Upper lobe of right lung (tissue), 1 donor: ENCODE results near the gene OR8K1. TPM values are rescaled to one million over a fixed set of nuclear protein-coding genes. Genes with fewer than 3 reads are reported as not detected.

Source experiments
- ATAC-seq: fragments of 200-7000 bp; cut with Tn5 transposase; one replicate; pipeline ENCODE4 v1.9.1; 2020; ENCODE audit warnings: mild to moderate bottlenecking, moderate library complexity
- DNase-seq: peaks from one replicate; pipeline ENCODE4 v3.0.0-alpha.2; 2020
- H3K27ac ChIP-seq: fragments of 200-600 bp; one replicate; pipeline ENCODE4 v1.8.0; 2022
- H3K27me3 ChIP-seq: fragments of 200-600 bp; one replicate; pipeline ENCODE4 v1.8.0; 2022; ENCODE audit warnings: mild to moderate bottlenecking
- H3K36me3 ChIP-seq: fragments of 200-600 bp; one replicate; pipeline ENCODE4 v1.8.0; 2022
- H3K4me1 ChIP-seq: fragments of 200-600 bp; one replicate; pipeline ENCODE4 v1.8.0; 2022
- H3K4me3 ChIP-seq: fragments of 200-600 bp; one replicate; pipeline ENCODE4 v1.8.0; 2022; ENCODE audit warnings: mild to moderate bottlenecking
- H3K9me3 ChIP-seq: fragments of 200-600 bp; one replicate; pipeline ENCODE4 v1.8.0; 2022
- CTCF ChIP-seq: fragments of 200-600 bp; IDR thresholded peaks from one replicate; pipeline ENCODE4 v1.8.0; 2022; ENCODE audit warnings: antibody characterized with exemption
- intact Hi-C: fragments of 100-400 bp; cut with DNase I; formaldehyde crosslinking; loops from one replicate; pipeline ENCODE4 v1.11.0; 2022
- total RNA-seq: library from RNA; stranded (reverse); fragmentation: NEBNext Ultra II Directional; extraction: Animal tissue kit (Norgen Biotek cat#: 25700); gene quantifications from one replicate; pipeline ENCODE4 v1.2.1, GENCODE V29; 2021
- donor health status: DM: no; HTN: yes; CAD: no; lungs with severe emphysema.

OR8K1 gene
- total RNA-seq, 1 donor from 2014 or later, result not detected

- no peak for DNase-seq
- no peaks in the 10 kb centered on the region for H3K27me3 ChIP-seq
- no peaks in the 10 kb centered on the region for H3K36me3 ChIP-seq
- no peaks in the 10 kb centered on the region for H3K9me3 ChIP-seq
- intact Hi-C loops, result no loop called here
- no peak for ATAC-seq
- H3K27ac ChIP-seq, result no peak overlapping the region
- H3K4me1 ChIP-seq, result no peaks in the 10 kb centered on the region
- no peak overlapping the region for H3K4me3 ChIP-seq
- TF ChIP-seq CTCF, result no peak
Observed at GRCh38 chr11:56333156-56333555, 12.7 kb upstream of the OR8K1 start.

- H3K4me1 ChIP-seq, result no peaks in the 10 kb centered on the region
- ATAC-seq, result no peak
- intact Hi-C loops, result no loop called here
Observed at GRCh38 chr11:56340289-56340688, 5.5 kb upstream of the OR8K1 start.

GRCh38 chr11:56353991-56354390, 8.2 kb downstream of the OR8K1 start, which contains the start of gene OR8J1:
OR8J1 (plus strand) TSS chr11:56354291; CDS start chr11:56360247, 5,956 bp downstream.
- no peak for TF ChIP-seq CTCF
- ATAC-seq, result no peak

More at GRCh38 chr11:56340289-56340688, 5.5 kb upstream of the OR8K1 start:
- H3K9me3 ChIP-seq, result no peaks in the 10 kb centered on the region
- H3K4me3 ChIP-seq, result no peak overlapping the region
- no peak for TF ChIP-seq CTCF
- DNase-seq, result no peak
- no peak overlapping the region for H3K27ac ChIP-seq
- no peaks in the 10 kb centered on the region for H3K36me3 ChIP-seq
- no peaks in the 10 kb centered on the region for H3K27me3 ChIP-seq

GRCh38 chr11:56375324-56375723, 29.5 kb downstream of the OR8K1 start, which contains the start of gene OR8U1:
OR8U1 (plus strand) TSS chr11:56375624; CDS start chr11:56375624, 0 bp downstream.
- ATAC-seq (no peak), DNase-seq (no peak)
- Histone ChIP-seq H3K4me1 (no peaks in the 10 kb centered on the region), H3K4me3 (no peak within 1 kb of the TSS), H3K27me3 (no peaks in the 10 kb centered on the region), H3K36me3 (no peaks in the 10 kb centered on the region), H3K27ac (no peak within 1 kb of the TSS), H3K9me3 (no peaks in the 10 kb centered on the region)
- intact Hi-C loops, result no loop called here
- no peak for TF ChIP-seq CTCF

More at GRCh38 chr11:56353991-56354390, 8.2 kb downstream of the OR8K1 start, which contains the start of gene OR8J1:
- Histone ChIP-seq H3K27me3 (no peaks in the 10 kb centered on the region), H3K4me3 (no peak within 1 kb of the TSS), H3K9me3 (no peaks in the 10 kb centered on the region), H3K27ac (no peak within 1 kb of the TSS), H3K36me3 (no peaks in the 10 kb centered on the region), H3K4me1 (no peaks in the 10 kb centered on the region)
- no peak for DNase-seq
- intact Hi-C loops, result no loop called here

- ATAC-seq (no peak), DNase-seq (no peak)
- Histone ChIP-seq H3K4me1 (no peaks in the 10 kb centered on the region), H3K36me3 (no peaks in the 10 kb centered on the region), H3K27ac (no peak overlapping the region), H3K9me3 (no peaks in the 10 kb centered on the region), H3K4me3 (no peak overlapping the region), H3K27me3 (no peaks in the 10 kb centered on the region)
- TF ChIP-seq CTCF, result no peak
- intact Hi-C loops, result no loop called here
Observed at GRCh38 chr11:56380120-56380519, 34.3 kb downstream of the OR8K1 start.

- no peak for DNase-seq
- Histone ChIP-seq H3K9me3 (no peaks in the 10 kb centered on the region), H3K4me1 (no peaks in the 10 kb centered on the region), H3K4me3 (no peak overlapping the region), H3K36me3 (no peaks in the 10 kb centered on the region), H3K27me3 (no peaks in the 10 kb centered on the region), H3K27ac (no peak overlapping the region)
- no peak for ATAC-seq
- no peak for TF ChIP-seq CTCF
- intact Hi-C loops, result no loop called here
Observed at GRCh38 chr11:56394381-56394780, 48.5 kb downstream of the OR8K1 start.
